GM19468 (cell line): Measurements from ENCODE around the gene KCTD19.

Experiments used
- ATAC-seq: cut with Tn5 transposase; IDR thresholded peaks from one replicate; pipeline ENCODE4 v1.9.1; 2021; ENCODE audit warnings: mild to moderate bottlenecking, moderate library complexity, moderate number of reproducible peaks; ENCODE audit not compliant: unreplicated experiment; ENCODE audit errors: extremely low read depth

Gene KCTD19

DNA sequence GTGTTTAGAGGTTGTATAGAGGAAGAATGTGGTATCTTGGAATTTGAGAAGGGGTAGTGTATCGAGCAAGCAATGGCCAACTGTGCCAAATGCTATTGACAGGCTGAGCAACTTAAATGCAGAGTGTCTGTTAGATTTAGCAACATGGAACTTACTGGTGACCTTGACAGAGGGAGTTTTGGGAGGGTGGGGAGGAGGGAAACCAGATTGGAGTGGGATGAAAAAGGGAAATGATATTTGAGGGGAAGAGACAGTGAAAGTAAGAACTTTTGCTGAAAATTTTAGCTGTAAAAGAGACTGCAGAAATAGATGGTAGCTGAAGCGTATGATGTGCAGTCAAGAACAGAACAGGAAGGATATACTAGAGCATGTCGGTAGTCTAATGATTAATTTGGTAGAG is 1.2 kb upstream of the KCTD19 start:
- ATAC-seq: no peak

DNA sequence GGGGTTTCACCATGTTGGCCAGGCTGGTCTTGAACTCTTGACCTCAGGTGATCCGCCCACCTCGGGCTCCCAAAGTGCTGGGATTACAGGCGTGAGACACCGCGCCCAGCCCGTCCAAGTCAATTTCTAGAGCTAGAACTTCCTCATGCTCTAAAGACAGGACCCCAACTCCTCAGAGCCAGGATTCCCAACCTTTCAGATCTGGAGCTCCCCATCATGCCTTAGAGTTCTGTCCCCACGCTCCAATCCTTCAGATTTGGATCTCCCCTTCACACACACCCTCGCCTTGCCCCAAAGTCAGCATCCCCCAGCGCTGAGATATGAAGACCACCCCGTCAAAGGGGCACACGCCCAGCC is 448 bp downstream of the KCTD19 start:
- ATAC-seq: no peak

DNA sequence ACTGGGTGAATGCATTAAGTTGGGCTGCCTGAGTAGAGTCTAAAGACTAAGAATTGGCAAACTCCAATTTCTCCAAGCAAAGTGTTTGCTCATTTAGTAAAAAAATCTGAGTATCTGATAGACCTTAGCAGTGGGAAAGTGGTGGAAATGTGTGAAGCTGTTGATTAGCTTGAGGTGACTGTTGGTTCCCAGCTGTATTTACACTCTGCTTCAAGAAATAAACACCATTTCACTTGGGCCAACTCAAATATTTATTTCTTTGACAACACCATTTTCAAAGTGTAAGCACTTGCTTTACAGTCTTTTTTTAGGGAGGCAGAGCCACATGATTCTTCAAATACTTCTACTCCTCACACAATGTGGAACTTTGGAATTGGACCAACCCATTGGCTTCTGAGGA is 8.7 kb downstream of the KCTD19 start:
- ATAC-seq: no peak

DNA sequence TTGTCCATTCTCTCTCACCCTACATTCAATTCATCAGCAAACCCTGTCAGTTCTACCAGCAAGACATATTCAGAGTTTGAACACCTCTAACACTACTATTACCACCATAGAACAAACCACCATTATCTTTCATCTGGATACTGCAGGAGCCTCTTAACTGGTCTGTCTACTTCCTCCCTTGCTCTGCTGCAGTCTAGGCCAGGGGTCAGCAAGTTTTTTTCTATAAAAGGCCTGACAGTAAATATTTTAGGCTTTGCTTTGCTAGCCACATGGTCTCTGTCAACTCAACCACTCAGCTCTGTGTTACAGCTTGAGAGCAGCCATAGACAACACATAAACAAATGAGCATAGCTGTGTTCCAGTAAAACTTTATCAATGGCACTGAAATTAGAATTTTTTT is 13.8 kb downstream of the KCTD19 start:
- ATAC-seq: no peak

DNA sequence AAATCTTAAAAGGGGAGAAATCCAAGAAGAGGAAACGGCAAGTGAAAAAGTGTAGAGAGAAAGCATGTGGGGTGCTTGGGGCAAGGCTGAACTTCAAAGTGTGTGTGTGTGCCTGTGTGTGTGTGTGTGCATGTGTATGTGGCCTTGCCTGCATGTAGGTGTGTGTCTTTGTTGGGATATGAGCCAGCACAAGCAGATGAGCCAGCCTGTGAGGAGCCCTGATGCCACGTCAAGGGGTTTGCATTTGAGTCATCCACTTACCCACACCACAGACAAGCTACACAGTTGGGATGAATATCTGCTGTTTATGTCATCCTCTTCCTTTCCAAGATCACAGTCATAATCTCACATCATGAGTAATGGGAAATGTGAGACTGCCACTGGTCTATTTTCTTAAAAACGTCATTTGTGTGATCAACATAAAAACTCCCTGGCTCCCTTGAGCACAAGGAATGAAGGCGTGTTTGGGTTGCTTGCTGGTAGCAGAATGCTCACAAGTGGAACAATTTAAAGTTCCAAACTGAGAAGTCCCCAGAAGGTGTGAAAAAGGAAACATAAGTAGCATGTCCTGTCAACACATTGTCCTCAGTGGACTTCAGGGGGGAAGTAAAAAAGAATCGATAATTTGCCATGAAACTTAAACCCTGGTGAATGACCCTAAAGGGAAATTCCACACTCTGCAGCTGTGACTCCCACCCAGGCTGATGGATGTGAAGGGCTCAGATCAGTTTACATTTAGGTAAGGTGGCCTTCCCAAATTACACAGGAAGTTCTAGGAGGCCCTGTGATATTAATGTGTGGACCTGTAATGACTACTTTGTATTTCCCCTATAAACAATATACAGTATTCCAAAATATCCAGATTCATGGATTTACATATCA is 14.7 kb downstream of the KCTD19 start:
- ATAC-seq: peak; percentile 46

DNA sequence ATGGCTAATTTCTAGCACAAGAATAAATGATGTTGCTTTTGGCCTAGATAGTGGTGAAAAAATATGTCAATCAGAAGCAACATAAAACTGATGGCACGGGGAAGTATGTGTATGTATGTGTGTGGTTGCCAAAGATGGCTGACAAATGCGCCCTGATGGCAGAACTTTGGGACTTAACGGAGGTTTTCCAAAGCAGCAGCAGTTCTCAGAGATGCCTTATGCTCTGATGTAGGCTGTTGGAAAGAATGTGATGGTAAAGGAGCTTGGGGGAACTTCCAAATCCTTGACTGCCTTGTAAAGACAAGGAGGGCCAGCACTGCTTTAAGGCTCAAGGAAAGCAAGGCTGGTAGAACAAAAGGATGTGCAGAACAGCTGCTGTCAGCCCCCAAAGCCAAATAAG is 16.0 kb downstream of the KCTD19 start:
- ATAC-seq: no peak

DNA sequence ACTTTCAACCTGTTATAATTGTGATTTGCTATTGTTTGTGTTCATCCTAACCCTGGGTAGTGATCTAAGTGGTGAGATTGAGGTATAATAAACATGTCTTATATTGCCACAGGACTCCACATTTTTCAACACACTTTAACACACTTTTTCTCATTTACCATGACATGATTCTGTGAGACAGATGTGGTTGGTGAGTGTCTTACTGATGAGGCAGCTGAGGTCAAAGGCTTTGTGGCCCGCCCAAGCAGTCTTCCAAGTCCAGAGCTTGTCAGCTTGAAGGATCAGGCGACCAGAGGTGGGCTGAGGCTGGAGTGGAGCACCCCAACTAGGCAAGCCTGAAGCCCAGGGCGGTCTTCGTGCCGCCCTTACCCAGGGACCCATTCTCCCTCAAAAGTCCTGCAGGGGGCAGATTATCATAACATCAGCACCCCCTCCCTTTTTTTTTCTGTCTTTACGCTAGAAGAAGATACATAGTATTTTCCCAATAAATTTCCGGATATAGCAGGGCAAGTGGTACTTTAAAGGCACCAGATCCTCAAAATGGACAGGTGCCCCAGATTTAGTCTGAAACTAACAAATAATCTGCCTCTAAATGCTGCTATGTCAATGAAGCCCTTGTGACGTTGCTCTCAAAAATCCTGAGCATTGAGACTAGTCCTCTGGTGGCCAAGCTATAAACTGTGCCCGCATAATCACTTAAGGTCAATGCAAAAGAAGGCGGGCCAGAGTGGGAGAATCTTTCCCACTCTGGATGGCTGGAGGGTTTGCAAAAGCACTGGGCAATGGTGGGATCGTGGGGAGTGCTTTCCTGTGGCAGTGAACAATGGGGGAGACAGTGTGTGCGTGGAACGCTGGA is 21.1 kb downstream of the KCTD19 start:
- ATAC-seq: no peak

DNA sequence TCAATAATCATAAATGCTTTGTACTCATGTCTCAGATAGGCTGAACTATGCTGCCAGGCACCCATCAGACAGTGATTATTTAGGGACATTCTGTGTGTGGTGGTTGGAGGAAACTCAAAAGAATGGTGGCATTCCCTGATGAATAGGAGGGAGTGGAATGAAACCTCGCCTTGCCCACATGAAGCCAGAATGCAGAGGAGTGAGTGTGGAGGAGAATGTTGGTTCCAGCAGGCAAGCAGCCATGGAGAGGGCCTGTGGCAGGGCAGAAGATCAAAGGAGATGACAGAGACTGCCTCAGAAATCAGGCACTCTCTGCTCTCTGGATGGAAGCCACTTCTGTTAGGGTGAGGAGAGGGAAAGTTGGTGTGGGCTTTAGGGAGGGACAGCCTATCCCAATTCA is 22.5 kb downstream of the KCTD19 start:
- no peak for ATAC-seq

DNA sequence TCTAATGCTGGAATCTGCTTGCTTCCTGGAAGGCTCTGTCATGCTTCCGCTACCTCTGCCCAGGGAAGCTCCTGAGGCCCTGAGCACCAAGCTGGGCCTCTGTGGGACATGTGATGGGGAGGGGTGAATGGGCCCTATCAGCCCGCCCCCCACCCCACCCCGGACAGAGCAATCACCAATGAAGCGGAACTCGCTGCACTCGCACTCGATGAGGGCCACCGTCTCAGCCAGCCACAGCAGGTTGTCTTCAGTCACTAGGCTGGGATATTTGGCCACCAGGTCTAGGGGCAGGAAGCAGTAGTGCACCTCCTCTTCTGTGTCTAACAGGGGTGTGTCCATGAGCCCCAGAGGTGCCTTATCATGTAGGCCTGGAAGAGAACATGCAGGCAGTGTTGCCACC is 23.6 kb downstream of the KCTD19 start:
- ATAC-seq: no peak

DNA sequence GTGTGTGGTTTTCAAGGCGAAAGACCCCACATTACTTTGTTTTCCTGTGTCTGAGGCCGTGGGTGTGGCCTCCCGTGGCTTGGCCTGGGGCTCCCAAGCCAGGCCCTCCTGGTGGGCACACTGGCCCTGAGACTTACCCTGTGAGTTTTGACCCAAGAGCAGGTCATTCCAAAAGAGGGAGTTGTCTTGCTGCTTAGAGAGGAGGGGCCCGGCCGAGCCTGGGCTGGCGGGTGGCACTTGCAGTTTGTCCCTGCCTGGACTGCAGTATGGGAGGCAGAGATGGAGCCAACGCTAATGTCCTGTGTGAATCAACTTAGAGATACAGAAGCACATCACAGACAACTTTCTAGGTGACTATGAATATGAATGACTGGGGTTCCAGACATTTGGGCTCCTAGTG is 24.5 kb downstream of the KCTD19 start:
- no peak for ATAC-seq

DNA sequence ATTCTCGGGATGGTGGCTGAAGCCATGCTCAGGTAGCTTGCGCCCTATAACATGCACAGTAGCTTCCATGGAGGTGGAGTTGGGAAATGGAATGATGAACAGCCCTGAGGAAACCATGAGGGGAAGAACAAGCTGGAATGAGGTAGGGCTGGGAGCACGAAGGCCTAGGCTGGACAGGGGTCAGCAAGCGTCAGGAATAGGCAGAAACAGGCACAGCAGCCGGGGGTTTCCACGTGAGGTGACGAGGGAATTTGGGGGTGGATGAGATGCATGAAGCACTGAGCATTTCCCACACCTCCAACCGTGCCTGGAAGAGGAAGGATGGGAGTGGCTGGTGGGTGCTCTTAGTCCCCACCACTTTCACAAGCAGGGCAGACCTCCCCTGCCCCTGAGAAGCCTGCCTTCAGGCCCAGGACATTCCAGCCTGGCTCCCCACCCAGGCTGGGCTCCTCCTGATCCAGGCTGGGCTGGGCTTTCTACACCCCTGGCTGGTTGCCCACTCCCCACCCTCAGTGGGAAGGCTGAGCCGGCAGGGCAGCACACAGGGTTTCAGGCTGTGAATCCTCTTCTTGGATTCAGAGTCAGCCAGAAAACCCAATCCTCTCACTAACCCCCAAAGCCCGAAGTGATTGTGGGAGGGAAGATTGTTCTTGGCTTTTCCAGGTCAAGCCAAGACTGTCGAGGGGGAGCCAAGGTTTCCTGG is 25.3 kb downstream of the KCTD19 start:
- ATAC-seq: no peak

DNA sequence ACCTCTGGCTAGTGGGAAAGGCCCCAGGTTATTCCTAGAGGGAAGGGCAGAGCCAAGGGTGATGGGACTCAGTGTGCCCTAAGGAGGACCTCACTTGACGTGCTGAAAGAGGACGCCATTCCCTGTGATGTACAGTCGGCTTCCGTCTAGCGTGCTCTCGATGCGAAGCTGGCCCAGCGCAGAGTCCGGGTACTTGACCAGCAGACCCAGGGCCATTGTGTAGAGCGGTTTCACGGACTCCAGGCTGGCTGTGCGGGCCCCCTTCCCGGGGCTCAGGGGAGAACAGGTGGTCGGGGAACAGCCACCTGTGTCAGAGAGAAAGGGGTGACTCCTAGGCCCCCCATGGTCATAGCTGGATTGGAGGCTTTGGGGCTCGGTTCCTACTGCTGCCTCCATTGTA is 27.3 kb downstream of the KCTD19 start:
- no peak for ATAC-seq

DNA sequence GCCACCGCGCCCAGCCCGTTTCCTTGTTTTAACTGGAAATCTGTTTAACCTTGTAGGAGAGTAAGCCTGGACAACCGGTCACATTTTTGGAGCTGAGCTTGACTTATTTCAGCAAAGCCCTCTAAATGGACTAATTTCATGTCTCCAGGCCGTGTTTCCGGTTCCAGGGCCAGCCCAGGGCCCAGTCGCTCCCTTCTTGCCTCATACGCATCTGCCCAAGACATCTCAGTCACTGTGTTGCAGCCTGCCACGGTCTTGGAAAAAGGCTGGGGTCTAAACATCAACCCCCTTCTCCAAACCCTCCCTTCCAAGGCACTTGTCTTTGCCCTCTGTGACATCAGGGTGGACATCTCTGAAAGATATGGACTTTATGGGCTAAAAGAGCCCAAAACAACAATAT is 28.3 kb downstream of the KCTD19 start:
- no peak for ATAC-seq

DNA sequence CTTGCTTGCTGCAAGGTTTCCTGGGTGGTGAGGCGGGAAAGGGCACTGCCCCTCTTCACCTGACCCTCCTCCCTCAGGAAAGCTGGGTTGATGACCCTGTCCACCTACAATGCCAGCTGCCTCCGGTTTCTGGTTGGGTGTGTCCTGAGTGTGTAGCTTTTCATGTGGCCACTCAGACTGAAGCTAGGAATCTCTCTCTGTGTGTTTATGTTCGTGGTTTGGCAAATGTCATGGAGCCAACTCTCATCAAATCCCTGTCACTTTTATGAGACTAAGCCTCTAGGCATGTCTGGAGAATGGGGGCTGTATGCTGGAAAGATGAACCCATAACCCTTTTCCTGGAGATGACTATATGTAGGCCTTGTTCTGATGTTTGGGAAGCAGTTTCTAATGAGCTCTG is 30.1 kb downstream of the KCTD19 start:
- no peak for ATAC-seq

DNA sequence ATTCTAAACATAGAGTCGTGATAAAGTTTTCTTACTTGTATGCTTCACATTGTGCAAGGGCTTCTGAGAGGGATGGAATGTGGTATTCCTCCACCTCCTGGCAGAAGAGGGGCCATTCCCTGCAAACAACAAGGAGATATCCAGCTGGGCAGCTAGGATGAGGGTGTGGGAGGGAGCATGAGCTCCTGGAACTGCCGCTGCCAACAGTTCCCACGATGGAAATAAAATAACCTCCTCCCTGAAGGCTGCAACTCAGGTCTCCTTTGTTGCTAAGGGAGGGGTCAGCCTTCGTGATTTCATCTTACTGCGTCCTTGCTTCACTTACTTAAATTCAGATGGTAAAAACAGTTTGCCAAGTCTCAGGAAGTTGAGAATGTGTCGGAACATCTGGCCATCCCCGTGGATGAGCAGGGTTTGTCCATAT is 31.6 kb downstream of the KCTD19 start:
- no peak for ATAC-seq

DNA sequence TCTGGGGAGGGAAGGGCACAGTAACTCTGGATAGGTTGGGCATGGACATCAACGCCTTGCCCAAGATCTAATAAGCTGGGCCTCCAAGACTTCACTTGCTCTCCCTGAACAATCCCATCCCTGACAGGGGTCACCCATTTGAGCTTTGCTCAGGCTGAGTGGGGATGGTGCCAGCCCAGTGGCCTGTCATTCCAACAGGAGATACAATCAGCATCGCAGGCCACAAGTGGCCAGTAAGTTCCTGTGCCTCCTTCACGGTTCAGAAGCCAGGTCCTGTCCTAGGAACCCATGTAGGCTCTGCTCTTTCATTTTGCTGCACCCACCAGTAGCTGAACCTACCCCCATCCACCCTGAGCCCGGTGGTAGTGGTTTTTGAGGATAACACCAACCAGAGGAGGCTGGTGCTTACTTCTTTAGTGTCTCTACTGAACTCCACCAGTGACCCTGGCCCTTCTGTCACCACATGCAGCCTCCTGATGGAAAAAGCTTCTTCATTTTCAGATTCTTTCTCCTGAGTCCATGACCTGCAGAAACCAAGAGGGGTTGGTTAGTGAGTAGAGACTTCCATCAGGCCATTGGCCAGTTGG is 32.3 kb downstream of the KCTD19 start:
- no peak for ATAC-seq

DNA sequence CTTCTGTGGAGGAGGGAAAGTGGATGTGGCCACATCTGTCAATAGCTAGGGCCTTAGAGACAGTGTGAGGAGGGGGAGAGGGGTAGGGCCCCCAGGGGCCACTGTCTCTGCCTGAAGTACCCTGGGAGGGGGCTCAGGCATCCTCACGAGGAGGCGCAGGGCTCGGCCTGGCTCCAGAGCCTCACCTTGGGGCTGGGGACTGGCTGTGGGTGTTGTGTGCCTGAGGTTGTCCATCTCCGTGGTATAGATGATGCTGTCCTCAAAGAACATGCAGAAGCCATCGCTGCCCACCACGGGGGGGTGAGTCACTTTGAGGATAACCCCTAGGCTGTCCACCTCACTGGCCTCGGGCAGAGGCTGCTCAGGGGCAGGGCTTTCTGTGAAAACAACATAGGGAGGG is 35.1 kb downstream of the KCTD19 start:
- ATAC-seq: no peak

DNA sequence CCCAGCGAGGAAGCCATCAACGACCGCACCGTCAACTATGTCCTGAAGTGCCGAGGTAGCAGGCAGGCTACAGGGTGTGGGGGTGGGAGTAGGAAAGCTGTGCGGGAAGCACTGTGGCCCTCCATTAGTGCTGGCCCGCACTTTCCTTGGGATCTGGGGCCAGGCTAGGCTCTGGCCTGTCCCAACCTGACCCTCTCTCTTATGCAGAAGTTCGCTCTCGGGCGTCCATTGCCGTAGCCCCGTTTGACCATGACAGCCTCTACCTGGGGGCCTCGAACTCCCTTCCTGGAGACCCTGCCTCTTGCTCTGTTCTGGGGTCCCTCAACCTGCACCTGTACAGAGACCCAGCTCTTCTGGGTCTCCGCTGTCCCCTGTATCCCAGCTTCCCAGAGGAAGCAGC is 38.6 kb downstream of the KCTD19 start:
- ATAC-seq: no peak

DNA sequence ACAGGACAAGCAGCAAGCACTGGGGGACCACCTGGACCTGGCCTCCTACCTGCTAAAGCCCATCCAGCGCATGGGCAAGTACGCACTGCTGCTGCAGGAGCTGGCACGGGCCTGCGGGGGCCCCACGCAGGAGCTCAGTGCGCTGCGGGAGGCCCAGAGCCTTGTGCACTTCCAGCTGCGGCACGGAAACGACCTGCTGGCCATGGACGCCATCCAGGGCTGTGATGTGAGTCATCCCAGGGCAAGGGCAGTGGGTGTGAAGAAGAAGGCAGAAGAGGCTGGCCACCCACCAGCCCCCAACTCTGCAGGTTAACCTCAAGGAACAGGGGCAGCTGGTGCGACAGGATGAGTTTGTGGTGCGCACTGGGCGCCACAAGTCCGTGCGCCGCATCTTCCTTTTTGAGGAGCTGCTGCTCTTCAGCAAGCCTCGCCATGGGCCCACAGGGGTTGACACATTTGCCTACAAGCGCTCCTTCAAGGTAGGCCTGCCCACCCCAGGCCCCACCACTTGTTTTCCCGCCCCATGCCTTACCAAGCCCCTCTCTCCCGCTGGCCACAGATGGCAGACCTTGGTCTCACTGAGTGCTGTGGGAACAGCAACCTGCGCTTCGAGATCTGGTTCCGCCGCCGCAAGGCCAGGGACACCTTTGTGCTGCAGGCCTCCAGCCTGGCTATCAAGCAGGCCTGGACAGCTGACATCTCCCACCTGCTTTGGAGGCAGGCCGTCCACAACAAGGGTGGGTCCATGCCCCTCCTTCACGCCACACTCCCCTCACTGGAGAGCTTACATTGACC is 39.9 kb downstream of the KCTD19 start:
- ATAC-seq: no peak
